Loucy (cell line): ENCODE data around the gene SPSB3.

Source experiments
- H2AFZ ChIP-seq: fragments of 200-600 bp; sonication (generic); 2 replicates; pipeline ENCODE4 v1.6.0; 2016; ENCODE audit warnings: antibody characterized with exemption, mild to moderate bottlenecking, low read length, moderate library complexity
- H3F3A ChIP-seq: fragments of 200-600 bp; 2 replicates; pipeline ENCODE4 v1.6.0; 2016; ENCODE audit warnings: antibody characterized with exemption, low read depth, mild to moderate bottlenecking
- H3K27me3 ChIP-seq: fragments of 200-600 bp; sonication (generic); 2 replicates; pipeline ENCODE4 v1.6.1; 2014; ENCODE audit warnings: low read length, mild to moderate bottlenecking; ENCODE audit not compliant: insufficient read depth, poor library complexity, severe bottlenecking
- H3K36me3 ChIP-seq: fragments of 200-600 bp; sonication (generic); 2 replicates; pipeline ENCODE4 v1.6.1; 2016; ENCODE audit warnings: low read length; ENCODE audit not compliant: insufficient read depth
- H3K4me1 ChIP-seq: fragments of 200-600 bp; sonication (generic); 2 replicates; pipeline ENCODE4 v1.5.1; 2014; ENCODE audit warnings: low read length, mild to moderate bottlenecking; ENCODE audit not compliant: insufficient read depth, poor library complexity, severe bottlenecking
- H3K4me2 ChIP-seq: fragments of 200-600 bp; sonication (generic); 2 replicates; pipeline ENCODE4 v1.6.0; 2014; ENCODE audit warnings: antibody characterized with exemption, low read length, low read depth, mild to moderate bottlenecking; ENCODE audit not compliant: poor library complexity, severe bottlenecking
- H3K4me3 ChIP-seq: fragments of 200-600 bp; sonication (generic); 2 replicates; pipeline ENCODE4 v1.5.1; 2014; ENCODE audit warnings: low read length, mild to moderate bottlenecking, mixed read lengths; ENCODE audit not compliant: poor library complexity, severe bottlenecking
- H3K79me2 ChIP-seq: fragments of 200-600 bp; sonication (generic); 2 replicates; pipeline ENCODE4 v1.6.1; 2014; ENCODE audit warnings: low read length; ENCODE audit not compliant: insufficient read depth
- H3K9ac ChIP-seq: fragments of 200-600 bp; sonication (generic); 2 replicates; pipeline ENCODE4 v1.6.0; 2014; ENCODE audit warnings: mild to moderate bottlenecking, low read depth, low read length, moderate library complexity; ENCODE audit not compliant: poor library complexity, severe bottlenecking
- H3K9me2 ChIP-seq: fragments of 200-600 bp; sonication (generic); replicated peaks from 2 replicates; pipeline ENCODE4 v1.6.1; 2016; ENCODE audit warnings: low read depth, low read length, mixed read lengths
- H3K9me3 ChIP-seq: fragments of 200-600 bp; sonication (generic); 2 replicates; pipeline ENCODE4 v1.6.1; 2014; ENCODE audit warnings: mild to moderate bottlenecking, antibody characterized with exemption, low read length, low read depth; ENCODE audit not compliant: insufficient read depth
- H4K20me1 ChIP-seq: fragments of 200-600 bp; sonication (generic); 2 replicates; pipeline ENCODE4 v1.6.0; 2014; ENCODE audit warnings: antibody characterized with exemption, low read length, mild to moderate bottlenecking; ENCODE audit not compliant: insufficient read depth, poor library complexity, severe bottlenecking
- CTCF ChIP-seq: fragments of 200-600 bp; sonication (generic); conservative IDR thresholded peaks from 2 replicates; pipeline ENCODE4 v1.5.1; 2014; ENCODE audit warnings: mild to moderate bottlenecking, antibody characterized with exemption, low read length
- EZH2phosphoT487 ChIP-seq: fragments of 200-600 bp; IDR thresholded peaks from 2 replicates; pipeline ENCODE4 v1.6.1; 2018; ENCODE audit warnings: antibody characterized with exemption, mild to moderate bottlenecking, moderate library complexity, borderline replicate concordance

Gene SPSB3

GRCh38 chr16:1794221-1794871 lies 12.0 kb upstream of the SPSB3 start:
- H3K4me2 ChIP-seq = no peak overlapping the region
- TF ChIP-seq CTCF (no peak), EZH2phosphoT487 (no peak)
- H3K4me1 ChIP-seq = no peaks in the 10 kb centered on the region
- H3K27me3 ChIP-seq = no peaks in the 10 kb centered on the region
- no peak overlapping the region for H3K4me3 ChIP-seq
- no peaks in the 10 kb centered on the region for H4K20me1 ChIP-seq
- H3K9ac ChIP-seq = no peak overlapping the region
- no peaks in the 10 kb centered on the region for H3K79me2 ChIP-seq
- no peaks in the 10 kb centered on the region for H3K36me3 ChIP-seq
- no peaks in the 10 kb centered on the region for H3F3A ChIP-seq
- no peaks in the 10 kb centered on the region for H3K9me2 ChIP-seq
- H2AFZ ChIP-seq = no peak overlapping the region
- no peaks in the 10 kb centered on the region for H3K9me3 ChIP-seq

DNA sequence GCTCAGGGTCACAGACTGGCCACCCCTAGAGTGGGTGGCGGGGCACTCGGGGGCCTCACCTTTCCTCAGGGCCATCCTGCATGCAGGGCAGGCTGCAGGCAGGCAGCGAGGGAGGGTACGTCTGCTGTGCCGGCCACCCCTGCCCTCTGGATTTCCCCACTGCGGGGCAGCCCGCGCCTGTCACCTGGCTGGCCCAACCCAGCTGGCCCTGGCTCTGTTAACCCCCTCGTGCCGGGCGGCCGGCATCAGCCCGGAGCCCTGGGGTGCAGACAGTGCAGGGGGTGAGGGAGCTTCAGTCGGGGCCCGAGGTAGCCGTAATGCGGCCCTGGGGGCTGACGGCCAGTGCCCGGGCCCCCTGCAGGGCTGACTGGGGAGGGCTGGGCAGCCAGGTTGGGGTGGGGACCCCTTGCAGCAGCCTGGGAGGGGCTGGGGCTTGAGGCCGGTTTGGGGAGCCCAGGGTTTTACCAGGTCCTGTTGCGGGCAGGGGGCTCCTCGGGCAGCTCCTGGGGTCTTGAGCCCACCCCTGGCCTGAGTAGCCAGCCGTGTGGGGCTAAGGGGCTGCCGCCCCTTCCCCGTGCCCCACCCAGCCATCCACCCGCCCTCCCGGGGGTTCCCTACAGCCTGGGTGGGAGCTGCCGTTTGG lies 11.3 kb upstream of the SPSB3 start, which contains the start of gene IGFALS:
TSS of gene IGFALS (minus strand) at position 128 of the 643 bp plus-strand sequence. CDS start at position 75, 53 bp downstream.
- H2AFZ ChIP-seq = no peak within 1 kb of the TSS
- H3K4me2 ChIP-seq = no peak within 1 kb of the TSS
- no peak within 1 kb of the TSS for H3K4me3 ChIP-seq
- H3K9me2 ChIP-seq = no peaks in the 10 kb centered on the region
- H3K9ac ChIP-seq = no peak within 1 kb of the TSS
- H3K9me3 ChIP-seq = no peaks in the 10 kb centered on the region
- H3K36me3 ChIP-seq = no peaks in the 10 kb centered on the region
- H3K27me3 ChIP-seq = no peaks in the 10 kb centered on the region
- H3K4me1 ChIP-seq = no peaks in the 10 kb centered on the region
- H3F3A ChIP-seq = no peaks in the 10 kb centered on the region
- no peaks in the 10 kb centered on the region for H3K79me2 ChIP-seq
- H4K20me1 ChIP-seq = no peaks in the 10 kb centered on the region
- TF ChIP-seq EZH2phosphoT487 = no peak
- TF ChIP-seq CTCF = no peak

DNA sequence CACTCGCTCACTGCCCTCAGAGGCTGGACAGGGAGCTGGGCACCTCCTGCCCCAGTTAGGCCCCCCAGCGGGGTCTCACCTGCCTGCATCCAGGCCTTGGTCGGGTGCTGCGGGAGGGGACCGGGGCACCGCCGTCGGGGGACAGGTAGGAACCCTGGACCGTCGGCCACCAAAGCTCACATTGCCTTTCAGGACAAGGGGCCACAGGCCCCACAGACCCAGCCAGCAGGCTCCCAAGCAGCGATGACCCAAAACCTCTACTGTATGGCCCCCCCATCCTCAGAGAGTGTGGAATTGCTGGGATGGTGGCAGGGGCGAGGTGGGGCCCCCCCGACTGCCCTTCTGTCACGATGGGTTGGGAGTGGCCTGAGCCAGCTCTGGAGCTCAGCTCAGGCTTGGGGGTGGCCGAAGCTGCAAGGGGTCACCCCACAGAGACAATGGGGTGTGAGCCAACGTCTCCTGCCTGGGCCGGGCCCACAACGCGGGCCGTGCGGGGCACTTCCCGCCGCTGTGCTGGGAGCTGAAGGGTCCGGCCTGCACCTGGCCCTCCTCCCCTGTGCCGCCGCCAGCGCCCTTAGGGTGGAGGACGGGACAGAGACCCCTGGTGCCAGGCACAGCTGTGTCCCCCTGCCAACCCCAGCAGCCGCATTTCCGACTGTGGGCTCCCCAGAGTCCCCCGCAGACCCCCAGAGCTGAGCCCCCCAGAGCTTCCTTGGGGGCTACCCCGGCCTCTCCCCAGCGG lies 10.6 kb upstream of the SPSB3 start:
- H3F3A ChIP-seq = no peaks in the 10 kb centered on the region
- no peak overlapping the region for H3K4me3 ChIP-seq
- no peaks in the 10 kb centered on the region for H3K9me3 ChIP-seq
- H4K20me1 ChIP-seq = no peaks in the 10 kb centered on the region
- no peaks in the 10 kb centered on the region for H3K4me1 ChIP-seq
- TF ChIP-seq EZH2phosphoT487 = no peak
- no peak for TF ChIP-seq CTCF
- no peaks in the 10 kb centered on the region for H3K79me2 ChIP-seq
- no peak overlapping the region for H3K9ac ChIP-seq
- no peak overlapping the region for H3K4me2 ChIP-seq
- no peak overlapping the region for H2AFZ ChIP-seq
- no peaks in the 10 kb centered on the region for H3K36me3 ChIP-seq
- H3K27me3 ChIP-seq = no peaks in the 10 kb centered on the region
- H3K9me2 ChIP-seq = no peaks in the 10 kb centered on the region
